Hepatocyte (in vitro differentiated cells): Measurements from ENCODE around the gene INSYN1. TPM values are rescaled to one million over a fixed set of nuclear protein-coding genes. Genes with fewer than 3 reads are reported as not detected.
"Not testable (repeated sequence)": the region's sequence is repeated elsewhere in the genome, so short reads cannot be mapped to it uniquely, and the experiment has no call there.

Experiments used
- DNase-seq: peaks from one replicate; pipeline ENCODE4 v3.0.0-alpha.2; 2016; ENCODE audit warnings: low spot score
- H2AFZ ChIP-seq: fragments of 200-600 bp; sonication (generic); 2 replicates; pipeline ENCODE4 v1.6.0; 2016; ENCODE audit warnings: antibody characterized with exemption, mild to moderate bottlenecking
- H3K27ac ChIP-seq: fragments of 200-600 bp; sonication (generic); 2 replicates; pipeline ENCODE4 v1.5.1; 2016; ENCODE audit warnings: mild to moderate bottlenecking
- H3K27me3 ChIP-seq: fragments of 200-600 bp; sonication (generic); 2 replicates; pipeline ENCODE4 v1.6.1; 2016
- H3K36me3 ChIP-seq: fragments of 200-600 bp; sonication (generic); replicated peaks from 2 replicates; pipeline ENCODE4 v1.5.1; 2016; ENCODE audit warnings: low read depth; ENCODE audit not compliant: insufficient read depth
- H3K4me1 ChIP-seq: fragments of 200-600 bp; sonication (generic); 2 replicates; pipeline ENCODE4 v1.5.1; 2016; ENCODE audit warnings: mild to moderate bottlenecking, moderate library complexity; ENCODE audit not compliant: insufficient read depth
- H3K4me2 ChIP-seq: fragments of 200-600 bp; sonication (generic); 2 replicates; pipeline ENCODE4 v1.6.0; 2016
- H3K4me3 ChIP-seq: fragments of 200-600 bp; sonication (generic); 2 replicates; pipeline ENCODE4 v1.5.1; 2016; ENCODE audit warnings: mild to moderate bottlenecking
- H3K79me2 ChIP-seq: fragments of 200-600 bp; sonication (generic); 2 replicates; pipeline ENCODE4 v1.6.0; 2017; ENCODE audit warnings: mild to moderate bottlenecking
- H3K9me2 ChIP-seq: fragments of 200-600 bp; sonication (generic); replicated peaks from 2 replicates; pipeline ENCODE4 v1.6.0; 2017; ENCODE audit warnings: mild to moderate bottlenecking; ENCODE audit not compliant: insufficient read depth
- H3K9me3 ChIP-seq: fragments of 200-600 bp; sonication (generic); 2 replicates; pipeline ENCODE4 v1.5.1; 2016; ENCODE audit warnings: low read depth, mild to moderate bottlenecking
- H4K20me1 ChIP-seq: fragments of 200-600 bp; sonication (generic); 2 replicates; pipeline ENCODE4 v1.6.0; 2016; ENCODE audit warnings: mild to moderate bottlenecking; ENCODE audit not compliant: insufficient read depth, poor library complexity, severe bottlenecking
- EZH2 ChIP-seq: fragments of 200-600 bp; sonication (generic); IDR thresholded peaks from 2 replicates; pipeline ENCODE4 v1.6.1; 2016; ENCODE audit warnings: antibody characterized with exemption, mild to moderate bottlenecking, borderline replicate concordance
- EZH2phosphoT487 ChIP-seq: fragments of 200-600 bp; sonication (generic); IDR thresholded peaks from one replicate; pipeline ENCODE4 v1.6.1; 2018; ENCODE audit warnings: antibody characterized with exemption, mild to moderate bottlenecking, low read depth, moderate library complexity; ENCODE audit not compliant: unreplicated experiment, severe bottlenecking
- WGBS: methylation state at CpG from one replicate; pipeline ENCODE4 v1.1.6; 2016; ENCODE audit warnings: low lambda C conversion rate; ENCODE audit errors: missing lambda C conversion rate; 5-methylcytosine and 5-hydroxymethylcytosine counted together
- polyA plus RNA-seq: library from polyadenylated mRNA; unstranded; fragments of >200 nt; fragmentation: Nextera tagmentation; extraction: Ambion mirVana; gene quantifications from 2 replicates; pipeline ENCODE4 v1.2.1, GENCODE V29; 2016
- total RNA-seq: library from RNA; depleted of rRNA; stranded (reverse); fragments of >200 nt; gene quantifications from 2 replicates; pipeline ENCODE4 v1.2.3, GENCODE V29; 2014
- TF ChIP-seq, protein P1 (sequence below): fragments of 200-600 bp; sonication (generic); IDR thresholded peaks from 2 replicates; pipeline ENCODE4 v1.5.1; 2016; ENCODE audit warnings: antibody characterized with exemption, mild to moderate bottlenecking; ENCODE audit not compliant: poor library complexity

INSYN1 gene
- total and polyA plus RNA-seq, 2 experiments from 2014 or later, result 3.3 to 8.1 TPM

- 68% methylated on average over 4 of the region's 4 CpGs for WGBS
- peaks cover 9% of the 10 kb centered on the region for H3K4me1 ChIP-seq
Measured at GRCh38 chr15:73799466-73799865, 46.3 kb upstream of the INSYN1 start.

DNA sequence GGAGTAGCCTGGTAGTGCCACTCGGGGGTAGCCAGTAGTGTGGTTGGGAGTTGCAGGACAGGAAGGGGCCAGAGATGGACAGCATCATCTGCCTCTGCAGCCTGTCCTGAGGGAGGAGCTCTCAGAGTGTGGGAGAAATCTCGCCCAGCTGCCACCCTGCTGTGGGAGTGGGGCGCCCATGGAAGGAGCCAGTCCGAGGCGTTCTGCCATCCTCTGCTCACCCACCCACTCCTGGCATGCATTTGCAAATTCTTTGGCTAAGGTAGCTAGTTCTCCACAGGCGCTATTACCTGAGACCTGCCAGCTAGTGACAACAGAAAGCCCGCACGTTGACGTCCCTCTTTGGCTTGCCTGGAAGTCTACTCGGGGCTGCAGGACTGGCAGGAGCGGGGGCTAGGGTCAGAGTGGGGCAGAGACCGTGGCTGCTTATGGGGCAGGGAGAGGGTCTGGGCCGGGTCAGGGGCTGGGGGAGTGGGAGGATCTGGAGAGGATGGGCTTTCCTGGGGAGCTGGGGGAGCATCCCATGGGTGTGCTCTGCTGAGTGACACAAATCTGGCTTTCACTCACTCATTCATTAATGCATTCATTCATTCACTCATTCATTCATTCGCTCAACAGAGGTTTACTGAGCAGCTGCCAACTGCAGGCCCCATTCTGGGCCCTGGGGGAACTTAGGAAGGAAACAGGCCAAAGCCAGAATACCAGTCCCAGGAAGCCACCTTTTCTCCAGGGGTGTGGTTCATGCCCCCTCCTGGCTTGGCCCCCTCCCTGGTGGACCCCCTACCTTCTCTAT, 44.4 kb upstream of the INSYN1 start:
- Histone ChIP-seq H3K9me3 (no peaks in the 10 kb centered on the region), H3K79me2 (no peaks in the 10 kb centered on the region), H3K4me1 (peaks cover 9% of the 10 kb centered on the region), H4K20me1 (no peaks in the 10 kb centered on the region), H3K9me2 (no peaks in the 10 kb centered on the region), H3K4me3 (no peak overlapping the region), H3K27ac (no peak overlapping the region), H3K27me3 (no peaks in the 10 kb centered on the region), H2AFZ (no peak overlapping the region), H3K4me2 (no peak overlapping the region), H3K36me3 (no peaks in the 10 kb centered on the region)
- DNase-seq, result no peak
- WGBS, result 86% methylated on average over 14 of the region's 14 CpGs
- TF ChIP-seq, protein P1, sequence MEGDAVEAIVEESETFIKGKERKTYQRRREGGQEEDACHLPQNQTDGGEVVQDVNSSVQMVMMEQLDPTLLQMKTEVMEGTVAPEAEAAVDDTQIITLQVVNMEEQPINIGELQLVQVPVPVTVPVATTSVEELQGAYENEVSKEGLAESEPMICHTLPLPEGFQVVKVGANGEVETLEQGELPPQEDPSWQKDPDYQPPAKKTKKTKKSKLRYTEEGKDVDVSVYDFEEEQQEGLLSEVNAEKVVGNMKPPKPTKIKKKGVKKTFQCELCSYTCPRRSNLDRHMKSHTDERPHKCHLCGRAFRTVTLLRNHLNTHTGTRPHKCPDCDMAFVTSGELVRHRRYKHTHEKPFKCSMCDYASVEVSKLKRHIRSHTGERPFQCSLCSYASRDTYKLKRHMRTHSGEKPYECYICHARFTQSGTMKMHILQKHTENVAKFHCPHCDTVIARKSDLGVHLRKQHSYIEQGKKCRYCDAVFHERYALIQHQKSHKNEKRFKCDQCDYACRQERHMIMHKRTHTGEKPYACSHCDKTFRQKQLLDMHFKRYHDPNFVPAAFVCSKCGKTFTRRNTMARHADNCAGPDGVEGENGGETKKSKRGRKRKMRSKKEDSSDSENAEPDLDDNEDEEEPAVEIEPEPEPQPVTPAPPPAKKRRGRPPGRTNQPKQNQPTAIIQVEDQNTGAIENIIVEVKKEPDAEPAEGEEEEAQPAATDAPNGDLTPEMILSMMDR, result no peak
- TF ChIP-seq EZH2 (no peak), EZH2phosphoT487 (no peak)

More at GRCh38 chr15:73799466-73799865, 46.3 kb upstream of the INSYN1 start:
- no peak for DNase-seq
- Histone ChIP-seq H3K79me2 (no peaks in the 10 kb centered on the region), H4K20me1 (no peaks in the 10 kb centered on the region), H3K27ac (no peak overlapping the region), H2AFZ (no peak overlapping the region), H3K4me3 (no peak overlapping the region), H3K9me3 (no peaks in the 10 kb centered on the region), H3K36me3 (no peaks in the 10 kb centered on the region), H3K9me2 (no peaks in the 10 kb centered on the region), H3K27me3 (no peaks in the 10 kb centered on the region), H3K4me2 (no peak overlapping the region)
- no peak for TF ChIP-seq EZH2

GRCh38 chr15:73796331-73796831, 43.2 kb upstream of the INSYN1 start:
- Histone ChIP-seq H3K27me3 (no peaks in the 10 kb centered on the region), H3K9me2 (no peaks in the 10 kb centered on the region), H3K9me3 (no peaks in the 10 kb centered on the region), H3K4me1 (peaks cover 9% of the 10 kb centered on the region), H3K79me2 (no peaks in the 10 kb centered on the region), H2AFZ (no peak overlapping the region), H4K20me1 (no peaks in the 10 kb centered on the region), H3K27ac (no peak overlapping the region), H3K4me2 (no peak overlapping the region), H3K36me3 (no peaks in the 10 kb centered on the region), H3K4me3 (no peak overlapping the region)
- WGBS, result 85% methylated on average over 11 of the region's 11 CpGs
- no peak for DNase-seq
- TF ChIP-seq EZH2phosphoT487, result no peak
- TF ChIP-seq, protein P1, result no peak
- TF ChIP-seq EZH2, result no peak

GRCh38 chr15:73794443-73795133, 41.4 kb upstream of the INSYN1 start:
- no peaks in the 10 kb centered on the region for H3K27me3 ChIP-seq
- H3K27ac ChIP-seq, result no peak overlapping the region
- no peaks in the 10 kb centered on the region for H3K79me2 ChIP-seq
- no peaks in the 10 kb centered on the region for H3K4me1 ChIP-seq
- H2AFZ ChIP-seq, result no peak overlapping the region
- TF ChIP-seq, protein P1, result no peak
- TF ChIP-seq EZH2phosphoT487, result no peak
- TF ChIP-seq EZH2, result no peak
- no peaks in the 10 kb centered on the region for H3K9me2 ChIP-seq
- no peaks in the 10 kb centered on the region for H3K36me3 ChIP-seq
- DNase-seq, result no peak
- H3K9me3 ChIP-seq, result no peaks in the 10 kb centered on the region
- no peak overlapping the region for H3K4me2 ChIP-seq
- no peaks in the 10 kb centered on the region for H4K20me1 ChIP-seq
- no peak overlapping the region for H3K4me3 ChIP-seq
- WGBS, result 69% methylated on average over 6 of the region's 6 CpGs

DNA sequence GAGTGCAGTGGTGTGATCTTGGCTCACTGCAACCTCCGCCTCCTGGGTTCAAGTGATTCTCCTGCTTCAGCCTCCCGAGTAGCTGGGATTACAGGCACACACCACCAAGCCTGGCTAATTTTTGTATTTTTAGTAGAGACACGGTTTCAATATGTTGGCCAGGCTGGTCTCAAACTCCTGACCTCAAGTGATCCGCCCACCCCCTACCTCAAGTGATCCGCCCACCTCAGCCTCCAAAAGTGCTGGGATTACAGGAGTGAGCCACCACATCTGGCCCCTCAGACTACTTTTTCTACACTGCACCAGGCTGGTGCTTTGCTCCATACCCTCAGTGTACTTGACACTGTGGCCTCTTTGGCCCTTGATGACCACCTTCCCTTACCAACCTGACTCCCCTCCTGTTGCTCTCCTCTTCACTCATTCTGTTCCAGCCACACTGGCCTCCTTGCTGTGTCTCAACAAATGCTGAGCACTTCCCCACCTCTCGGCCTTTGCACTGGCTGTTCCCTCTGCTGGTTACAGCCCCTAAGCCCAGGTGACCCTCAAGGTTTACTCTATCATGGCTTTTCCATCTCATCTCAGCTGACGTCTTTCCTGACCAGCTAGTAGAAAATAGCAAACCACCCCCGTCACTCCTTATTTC, 39.9 kb upstream of the INSYN1 start:
- not testable (repeated sequence) for H3K27ac ChIP-seq, H3K9me2 ChIP-seq, H3K9me3 ChIP-seq, H3K4me1 ChIP-seq, H4K20me1 ChIP-seq, H2AFZ ChIP-seq, H3K79me2 ChIP-seq, DNase-seq, H3K36me3 ChIP-seq, H3K27me3 ChIP-seq, H3K4me2 ChIP-seq, H3K4me3 ChIP-seq
- 94% methylated on average over 8 of the region's 8 CpGs for WGBS
